Ascending aorta (tissue), 2 donors: Measurements from ENCODE around the gene MRPL41. TPM values are rescaled to one million over a fixed set of nuclear protein-coding genes. Genes with fewer than 3 reads are reported as not detected.

Source experiments
- DNase-seq, 2 donors: peaks; one replicate each; pipeline ENCODE4 v3.0.0-alpha.2; 2019; ENCODE audit warnings: low spot score in 2 of 2
- H3K27ac ChIP-seq, 2 donors: fragments of 200-600 bp; sonication (generic); one replicate each; pipeline ENCODE4 v1.5.1; 2016 to 2017; ENCODE audit warnings: mild to moderate bottlenecking in 1 of 2
- H3K27me3 ChIP-seq: fragments of 200-600 bp; sonication (generic); one replicate; pipeline ENCODE4 v1.5.1; 2017
- H3K36me3 ChIP-seq, 2 donors: fragments of 200-600 bp; sonication (generic); one replicate each; pipeline ENCODE4 v1.5.1; 2016
- H3K4me1 ChIP-seq, 2 donors: fragments of 200-600 bp; sonication (generic); one replicate each; pipeline ENCODE4 v1.5.1; 2016 to 2017; ENCODE audit warnings: mild to moderate bottlenecking in 1 of 2
- H3K4me3 ChIP-seq, 2 donors: fragments of 200-600 bp; sonication (generic); one replicate each; pipeline ENCODE4 v1.5.1; 2016 to 2017; ENCODE audit warnings: mild to moderate bottlenecking in 1 of 2
- H3K9me3 ChIP-seq, 2 donors: fragments of 200-600 bp; sonication (generic); one replicate each; pipeline ENCODE4 v1.5.1; 2016
- CTCF ChIP-seq, 3 experiments: fragments of 200-600 bp in 2 of 3; fragments of 450-650 bp in 1 of 3; sonication (generic) in 2 of 3; IDR thresholded peaks; one replicate each; pipeline ENCODE4 v1.5.1; 2016 to 2019; ENCODE audit warnings: antibody characterized with exemption in 3 of 3, mild to moderate bottlenecking in 1 of 3, moderate library complexity in 1 of 3
- intact Hi-C: fragments of 100-400 bp; cut with DNase I; formaldehyde crosslinking; loops from one replicate; pipeline ENCODE4 v1.15.1; 2023
- total RNA-seq: library from RNA; depleted of rRNA; stranded (reverse); fragments of >200 nt; gene quantifications from one replicate; pipeline ENCODE4 v1.1.0, GENCODE V29; 2016

The MRPL41 gene
- 121 TPM for total RNA-seq

- intact Hi-C loops, result loop anchor here (1.0 to 5.0 kb wide), 5 partner anchors 27 to 1069 kb away; partner anchors contain the start of genes ARRDC1, DPH7, NSMF and SEC16A
- peak within 1 kb of the TSS; percentile 88 to 96 for H3K27ac ChIP-seq
- peak within 1 kb of the TSS; percentile 79 to 91 for H3K4me3 ChIP-seq
- H3K9me3 ChIP-seq, result no peaks in the 10 kb centered on the region
- H3K27me3 ChIP-seq, result no peaks in the 10 kb centered on the region
- peak; percentile 56 to 94 for DNase-seq
- peaks cover 13 to 20% of the 10 kb centered on the region in 2 donors for H3K36me3 ChIP-seq
- TF ChIP-seq CTCF (IDR thresholded peaks at IDR 0.05), result peak; percentile 55 to 64 (median 57)
- H3K4me1 ChIP-seq, result peaks cover 3 to 18% of the 10 kb centered on the region in 2 donors
These were observed at the start of gene MRPL41 for GRCh38 chr9:137551264-137552021. Gene MRPL41 (plus strand): TSS chr9:137551879. CDS start chr9:137552082, 203 bp downstream.

DNA sequence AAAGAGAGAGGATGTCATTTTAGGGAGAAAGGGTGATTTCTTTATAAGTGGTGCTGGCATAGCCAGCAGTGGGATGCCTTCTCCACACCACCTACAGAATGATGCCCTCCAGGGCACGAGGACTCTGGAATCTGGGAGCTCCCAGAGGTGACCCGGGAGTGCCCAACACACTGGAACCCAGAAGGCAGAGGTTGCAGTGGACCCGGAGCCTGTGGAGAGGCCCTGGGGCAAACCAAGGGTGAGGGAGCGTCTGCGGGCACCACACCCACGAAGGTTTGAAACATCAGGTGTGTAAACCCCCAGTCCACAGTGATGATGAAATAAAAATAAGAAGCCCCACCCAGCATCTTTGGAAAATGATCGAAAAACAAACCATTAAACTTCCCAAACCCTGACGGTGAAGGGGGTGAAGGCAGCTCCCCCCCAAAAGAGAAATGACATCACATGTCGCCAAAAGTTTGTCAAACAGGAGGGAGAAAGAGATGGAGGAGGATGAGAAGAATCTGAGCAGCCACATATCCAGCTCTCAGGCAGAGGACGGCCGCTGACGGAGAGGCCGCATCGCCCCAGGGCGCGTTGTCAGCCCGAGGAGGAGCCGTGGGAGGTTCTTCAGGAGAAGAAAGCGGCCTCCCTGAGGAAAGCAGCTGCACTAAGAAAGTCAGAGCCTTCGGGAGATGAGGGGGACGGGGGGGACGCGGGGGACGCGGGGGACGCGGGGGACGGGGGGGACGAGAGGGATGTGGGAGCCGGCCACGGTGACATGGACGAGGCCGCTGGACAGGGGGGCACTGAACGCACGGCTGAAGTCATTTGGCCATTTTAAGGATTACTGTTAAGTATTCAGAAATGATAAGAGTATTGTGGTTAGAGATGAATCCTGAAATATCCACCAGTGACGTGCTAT is 49.4 kb upstream of the MRPL41 start:
- no peaks in the 10 kb centered on the region for H3K27me3 ChIP-seq
- no peak for TF ChIP-seq CTCF (IDR thresholded peaks at IDR 0.05)

GRCh38 chr9:137504432-137504777 is 47.3 kb upstream of the MRPL41 start:
- intact Hi-C loops, result no loop called here
- no peak overlapping the region for H3K27ac ChIP-seq

More for the DNA sequence above, 49.4 kb upstream of the MRPL41 start:
- intact Hi-C loops, result no loop called here
- Histone ChIP-seq H3K36me3 (peaks cover 0 to 21% of the 10 kb centered on the region in 2 donors), H3K9me3 (no peaks in the 10 kb centered on the region), H3K27ac (no peak overlapping the region), H3K4me1 (no peaks in the 10 kb centered on the region), H3K4me3 (no peak overlapping the region)
- no peak for DNase-seq

DNA sequence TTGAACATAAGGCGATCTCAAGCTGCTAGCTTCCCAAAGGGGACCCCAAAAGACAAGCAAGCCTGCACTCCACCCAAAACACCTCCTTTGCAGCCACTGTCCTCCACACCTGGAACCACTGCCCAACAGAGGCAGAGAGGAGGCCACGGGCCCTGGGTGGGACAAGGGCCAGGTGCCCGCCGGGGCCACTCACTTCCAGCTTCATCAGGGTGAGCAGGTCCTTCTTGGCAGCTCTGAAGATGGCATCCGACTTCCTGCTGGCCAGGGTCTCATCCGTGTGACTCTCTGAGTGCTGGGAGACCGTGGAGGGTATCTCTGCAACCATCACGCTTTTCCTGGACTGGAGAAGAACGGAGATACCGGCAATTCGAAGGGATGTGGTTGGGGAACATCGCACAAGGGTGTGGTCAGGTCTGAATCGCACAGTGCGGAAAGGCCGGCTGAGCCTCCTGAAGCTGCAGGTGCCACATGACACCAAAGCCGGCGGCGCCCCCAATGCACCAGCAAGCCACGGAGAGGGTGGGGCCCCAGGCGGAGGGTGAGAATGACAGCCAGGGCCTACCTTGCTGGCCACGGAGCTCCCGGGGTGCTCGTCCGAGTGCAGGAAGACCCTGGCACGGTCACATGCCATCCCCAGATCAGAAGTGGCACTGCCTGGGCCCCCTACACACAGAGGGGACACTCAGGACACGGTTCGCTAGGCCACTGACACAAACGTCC is 46.1 kb upstream of the MRPL41 start:
- Histone ChIP-seq H3K27ac (no peak overlapping the region), H3K27me3 (no peaks in the 10 kb centered on the region), H3K9me3 (no peaks in the 10 kb centered on the region), H3K4me1 (no peaks in the 10 kb centered on the region), H3K36me3 (peaks cover 3 to 5% of the 10 kb centered on the region in 2 donors), H3K4me3 (no peak overlapping the region)
- DNase-seq, result no peak
- intact Hi-C loops, result no loop called here
- no peak for TF ChIP-seq CTCF (IDR thresholded peaks at IDR 0.05)

More at GRCh38 chr9:137504432-137504777, 47.3 kb upstream of the MRPL41 start:
- no peak overlapping the region for H3K4me3 ChIP-seq
- no peaks in the 10 kb centered on the region for H3K4me1 ChIP-seq
- DNase-seq, result no peak
- no peaks in the 10 kb centered on the region for H3K9me3 ChIP-seq
- H3K36me3 ChIP-seq, result peaks cover 2 to 11% of the 10 kb centered on the region in 2 donors
- TF ChIP-seq CTCF (IDR thresholded peaks at IDR 0.05), result no peak
- no peaks in the 10 kb centered on the region for H3K27me3 ChIP-seq

GRCh38 chr9:137506274-137506673 is 45.4 kb upstream of the MRPL41 start:
- intact Hi-C loops, result no loop called here
- Histone ChIP-seq H3K4me3 (no peak overlapping the region), H3K27me3 (no peaks in the 10 kb centered on the region), H3K4me1 (no peaks in the 10 kb centered on the region), H3K27ac (no peak overlapping the region), H3K9me3 (no peaks in the 10 kb centered on the region), H3K36me3 (peaks cover 2 to 3% of the 10 kb centered on the region in 2 donors)
- DNase-seq, result no peak
- TF ChIP-seq CTCF (IDR thresholded peaks at IDR 0.05), result no peak
